ENCODE measurements around the gene WEE1. TPM values are rescaled to one million over a fixed set of nuclear protein-coding genes. Genes with fewer than 3 reads are reported as not detected.

Gene WEE1
- polyA plus RNA-seq, 1 donor (not counting 4 experiments of a cell fraction or from before 2014, with no cell fraction given) = 39.2 TPM

GRCh38 chr11:9616858-9617257 lies 43.4 kb downstream of the WEE1 start:
- dilution Hi-C loops (cut with MboI; ENCODE audit: extremely low pct_ligation_motif_present, low sequenced_read_pairs) = no loop called here
- H3K9me3 ChIP-seq (ENCODE audit: control insufficient read depth, low read depth, low read length) = no peaks in the 10 kb centered on the region
- FAIRE-seq (no peak), DNase-seq (ENCODE audit: low read depth, low spot score) (no peak)
- TF ChIP-seq CTCF (optimal IDR thresholded peaks at IDR 0.05 in 1 of 3, IDR thresholded peaks at IDR 0.05 in 1 of 3, conservative IDR thresholded peaks at IDR 0.05 in 1 of 3; ENCODE audit: extremely low read depth in 1 of 3, insufficient read depth in 2 of 3, low read length in 3 of 3) (no peak), EZH2 (IDR thresholded peaks at IDR 0.05; ENCODE audit: low read length) (no peak)
- H3K27ac ChIP-seq (ENCODE audit: control insufficient read depth, insufficient read depth, low read length) = no peak overlapping the region
- H3K27me3 ChIP-seq (ENCODE audit: control insufficient read depth, extremely low read depth, insufficient read depth, low read length) = no peaks in the 10 kb centered on the region
- no peaks in the 10 kb centered on the region for H3K36me3 ChIP-seq (ENCODE audit: control insufficient read depth in 2 of 2, extremely low read depth in 1 of 2, insufficient read depth in 2 of 2, low read length in 2 of 2)
- H2AFZ ChIP-seq (ENCODE audit: control insufficient read depth, low read length) = no peak overlapping the region
- no peaks in the 10 kb centered on the region for H4K20me1 ChIP-seq (ENCODE audit: control insufficient read depth, extremely low read depth, insufficient read depth, low read length)
- no peaks in the 10 kb centered on the region for H3K9me1 ChIP-seq (ENCODE audit: control insufficient read depth, extremely low read depth, insufficient read depth, low read length)
- H3K4me1 ChIP-seq (ENCODE audit: control insufficient read depth, extremely low read depth, insufficient read depth, low read length) = peaks cover 20% of the 10 kb centered on the region
- H3K4me3 ChIP-seq (ENCODE audit: control insufficient read depth in 2 of 3, extremely low read depth in 1 of 3, insufficient read depth in 2 of 3, low read depth in 1 of 3, low read length in 3 of 3) = no peak overlapping the region
- no peak overlapping the region for H3K4me2 ChIP-seq (ENCODE audit: control insufficient read depth, extremely low read depth, insufficient read depth, low read depth, low read length)
- H3K79me2 ChIP-seq (ENCODE audit: control insufficient read depth, insufficient read depth, low read length) = no peaks in the 10 kb centered on the region
- no peak overlapping the region for H3K9ac ChIP-seq (ENCODE audit: control insufficient read depth, extremely low read depth, insufficient read depth, low read length)

GRCh38 chr11:9617940-9618339 lies 44.5 kb downstream of the WEE1 start:
- TF ChIP-seq CTCF (optimal IDR thresholded peaks at IDR 0.05 in 1 of 3, IDR thresholded peaks at IDR 0.05 in 1 of 3, conservative IDR thresholded peaks at IDR 0.05 in 1 of 3; ENCODE audit: extremely low read depth in 1 of 3, insufficient read depth in 2 of 3, low read length in 3 of 3) (no peak), EZH2 (IDR thresholded peaks at IDR 0.05; ENCODE audit: low read length) (no peak)
- FAIRE-seq = no peak
- Histone ChIP-seq H3K9ac (ENCODE audit: control insufficient read depth, extremely low read depth, insufficient read depth, low read length) (no peak overlapping the region), H3K79me2 (ENCODE audit: control insufficient read depth, insufficient read depth, low read length) (no peaks in the 10 kb centered on the region), H3K27ac (ENCODE audit: control insufficient read depth, insufficient read depth, low read length) (no peak overlapping the region), H3K4me3 (ENCODE audit: control insufficient read depth in 2 of 3, extremely low read depth in 1 of 3, insufficient read depth in 2 of 3, low read depth in 1 of 3, low read length in 3 of 3) (no peak overlapping the region), H3K27me3 (ENCODE audit: control insufficient read depth, extremely low read depth, insufficient read depth, low read length) (no peaks in the 10 kb centered on the region), H3K4me2 (ENCODE audit: control insufficient read depth, extremely low read depth, insufficient read depth, low read depth, low read length) (no peak overlapping the region), H3K36me3 (ENCODE audit: control insufficient read depth in 2 of 2, extremely low read depth in 1 of 2, insufficient read depth in 2 of 2, low read length in 2 of 2) (no peaks in the 10 kb centered on the region), H3K9me3 (ENCODE audit: control insufficient read depth, low read depth, low read length) (no peaks in the 10 kb centered on the region), H4K20me1 (ENCODE audit: control insufficient read depth, extremely low read depth, insufficient read depth, low read length) (no peaks in the 10 kb centered on the region), H3K9me1 (ENCODE audit: control insufficient read depth, extremely low read depth, insufficient read depth, low read length) (no peaks in the 10 kb centered on the region), H2AFZ (ENCODE audit: control insufficient read depth, low read length) (no peak overlapping the region), H3K4me1 (ENCODE audit: control insufficient read depth, extremely low read depth, insufficient read depth, low read length) (peaks cover 17% of the 10 kb centered on the region)
- no peak for DNase-seq (ENCODE audit: low read depth, low spot score)
- dilution Hi-C loops (cut with MboI; ENCODE audit: extremely low pct_ligation_motif_present, low sequenced_read_pairs) = no loop called here
